GM19023 (cell line): ENCODE results near the gene LRRTM4.
"Not testable (repeated sequence)": the region's sequence is repeated elsewhere in the genome, so short reads cannot be mapped to it uniquely, and the experiment has no call there.

Experiments used
- ATAC-seq: cut with Tn5 transposase; IDR thresholded peaks from one replicate; pipeline ENCODE4 v1.9.1; 2021; ENCODE audit warnings: mild to moderate bottlenecking, moderate library complexity; ENCODE audit not compliant: unreplicated experiment

The LRRTM4 gene

DNA sequence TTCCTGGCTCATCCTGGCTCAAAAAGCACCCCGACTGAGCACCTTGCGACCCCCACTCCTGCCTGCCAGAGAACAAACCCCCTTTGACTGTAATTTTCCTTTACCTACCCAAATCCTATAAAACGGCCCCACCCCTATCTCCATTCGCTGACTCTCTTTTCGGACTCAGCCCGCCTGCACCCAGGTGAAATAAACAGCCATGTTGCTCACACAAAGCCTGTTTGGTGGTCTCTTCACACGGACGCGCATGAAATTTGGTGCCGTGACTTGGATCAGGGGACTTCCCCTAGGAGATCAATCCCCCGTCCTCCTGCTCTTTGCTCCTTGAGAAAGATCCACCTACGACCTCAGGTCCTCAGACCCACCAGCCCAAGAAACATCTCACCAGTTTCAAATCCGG is 433.8 kb downstream of the LRRTM4 start:
- not testable (repeated sequence) for ATAC-seq

DNA sequence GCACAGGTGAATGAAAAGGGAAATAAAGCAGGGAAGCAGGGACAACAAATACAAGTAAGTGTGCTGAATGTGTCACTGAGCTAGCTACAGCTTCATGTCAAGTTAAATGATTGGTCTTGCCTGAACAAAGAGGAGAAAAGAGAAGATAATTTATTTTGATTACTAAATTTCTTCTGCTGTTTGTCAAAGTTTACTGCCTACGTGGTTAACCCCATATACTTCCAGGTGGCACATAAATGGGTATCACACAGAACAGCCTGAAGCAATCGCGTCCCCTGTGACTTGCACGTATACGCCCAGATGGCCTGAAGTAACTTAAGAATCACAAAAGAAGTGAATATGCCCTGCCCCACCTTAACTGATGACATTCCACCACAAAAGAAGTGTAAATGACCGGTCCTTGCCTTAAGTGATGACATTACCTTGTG is 434.2 kb downstream of the LRRTM4 start:
- ATAC-seq, result no peak

DNA sequence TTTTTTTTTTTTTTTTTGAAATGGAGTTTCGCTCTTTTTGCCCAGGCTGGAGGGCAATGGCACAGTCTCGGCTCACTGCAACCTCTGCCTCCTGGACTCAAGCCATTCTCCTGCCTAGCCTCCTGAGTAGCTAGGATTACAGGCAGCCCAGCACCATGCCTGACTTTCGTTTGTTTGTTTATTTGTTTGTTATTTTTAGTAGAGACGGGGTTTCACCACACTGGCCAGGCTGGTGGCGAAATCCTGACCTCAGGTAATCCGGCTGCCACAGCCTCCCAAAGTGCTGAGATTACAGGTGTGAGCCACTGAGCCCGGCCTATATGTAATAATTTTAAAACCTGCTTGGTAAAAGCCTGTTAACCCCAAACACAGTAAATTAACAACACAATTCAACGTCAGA is 435.7 kb downstream of the LRRTM4 start:
- ATAC-seq, result no peak

DNA sequence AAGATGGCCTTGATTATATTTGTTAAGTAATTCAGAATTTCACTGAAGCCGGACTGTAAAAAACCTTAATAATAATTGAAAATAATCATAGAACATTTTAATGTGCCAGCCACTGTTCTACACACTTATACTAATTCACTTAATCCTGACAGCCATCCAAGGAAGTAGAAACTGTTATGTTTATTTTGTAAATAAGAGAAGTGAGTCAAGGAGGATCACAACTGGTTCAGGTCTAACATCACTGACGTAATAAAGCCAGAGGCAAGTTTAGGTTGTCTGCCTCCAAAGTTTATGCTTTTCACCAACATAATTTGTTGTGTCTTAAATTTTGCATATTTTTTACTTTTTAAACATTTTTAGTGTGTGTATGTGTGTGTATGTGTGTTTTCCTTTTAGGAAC is 436.1 kb downstream of the LRRTM4 start:
- ATAC-seq, result no peak

DNA sequence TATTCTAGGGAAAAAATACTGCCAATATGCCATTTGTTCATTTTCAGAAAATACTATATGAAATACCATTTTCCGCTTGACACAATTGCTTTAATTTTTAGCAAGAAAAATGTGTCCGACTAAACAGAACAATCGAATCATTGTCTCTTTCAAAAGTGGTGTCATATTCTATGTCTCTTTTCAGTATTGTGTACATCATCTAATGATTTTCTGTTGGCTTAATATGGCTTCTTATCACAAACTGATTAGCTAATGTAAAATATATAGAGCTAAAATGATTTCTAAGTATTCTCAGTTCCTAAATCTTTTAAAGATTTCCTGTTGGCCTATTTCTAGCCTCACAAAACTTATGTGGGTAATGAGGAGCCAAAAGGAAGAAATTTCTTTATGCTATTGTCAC is 436.6 kb downstream of the LRRTM4 start:
- ATAC-seq, result no peak

DNA sequence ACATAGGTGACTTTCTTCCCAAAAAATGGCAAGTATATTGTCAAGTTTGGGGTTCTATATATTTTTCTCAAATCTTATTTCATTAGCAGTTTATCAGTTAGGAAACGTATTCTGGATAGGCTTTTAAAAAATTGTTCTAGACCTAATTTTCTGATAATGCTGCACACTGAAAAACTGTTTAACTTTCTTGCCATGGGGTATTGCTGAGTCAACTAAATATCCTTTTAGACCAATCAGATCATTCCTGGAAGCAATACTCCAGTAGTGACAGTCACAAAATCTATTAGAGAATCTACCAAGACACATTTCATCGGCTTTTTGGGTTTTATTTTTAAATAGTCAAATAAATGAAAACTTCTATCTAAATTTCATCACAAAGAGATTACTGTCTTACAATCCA is 440.6 kb downstream of the LRRTM4 start:
- ATAC-seq, result no peak

DNA sequence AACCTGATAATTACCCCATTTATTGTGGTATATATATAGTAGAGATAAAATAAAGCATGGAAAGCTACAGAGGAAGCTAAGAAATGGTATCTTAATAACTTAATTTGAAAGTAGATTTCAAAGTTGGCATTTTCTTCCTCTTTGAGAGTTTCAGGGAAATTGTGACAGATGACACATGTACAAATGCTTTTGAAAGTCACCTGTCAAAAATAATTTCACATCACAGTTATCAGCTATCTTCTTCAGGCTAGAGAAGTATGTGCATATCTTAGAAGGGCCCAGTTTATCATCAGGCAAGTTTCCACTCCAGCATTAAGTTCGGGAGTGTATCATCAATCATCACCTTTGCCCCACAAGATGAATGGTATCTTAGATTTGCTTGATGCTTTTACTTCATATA is 457.9 kb downstream of the LRRTM4 start:
- no peak for ATAC-seq

DNA sequence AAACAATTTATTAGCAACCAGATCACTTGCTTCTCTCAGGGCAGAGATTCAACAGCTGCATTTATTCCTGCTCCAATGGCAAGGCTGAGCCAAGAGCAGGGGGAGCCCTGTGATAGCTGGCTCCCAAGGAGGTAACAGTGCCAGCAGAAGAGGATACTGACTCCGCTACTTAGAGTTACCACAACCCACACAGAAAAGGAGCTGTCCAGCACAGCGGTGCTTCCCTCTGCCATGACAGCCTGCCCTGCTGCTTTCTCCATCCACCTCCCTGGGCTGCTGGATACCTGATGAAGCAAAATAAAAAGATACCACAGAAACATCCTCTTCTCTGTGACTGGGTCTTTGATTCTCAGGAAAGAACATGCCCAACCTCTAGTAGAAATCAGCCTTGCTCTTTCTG is 467.2 kb downstream of the LRRTM4 start:
- ATAC-seq, result no peak

DNA sequence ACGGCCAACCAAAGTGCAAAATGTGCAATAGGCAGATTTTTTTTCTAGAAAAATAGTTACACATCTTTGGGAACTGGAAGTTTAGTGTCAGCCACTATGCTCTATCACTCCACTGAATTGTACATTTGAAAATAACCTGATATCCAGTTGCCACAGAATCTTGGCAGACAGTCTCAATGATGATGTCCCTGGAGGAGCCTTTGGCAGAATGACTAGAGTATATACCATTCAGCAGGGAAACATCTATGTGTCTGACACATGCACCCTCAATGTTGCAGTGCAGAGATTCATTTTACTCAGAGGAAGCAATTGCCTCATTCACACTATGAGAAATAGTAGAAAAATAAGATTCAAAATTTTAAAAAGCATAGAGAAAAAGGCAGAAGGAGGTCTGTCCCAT is 475.8 kb downstream of the LRRTM4 start:
- ATAC-seq, result no peak

DNA sequence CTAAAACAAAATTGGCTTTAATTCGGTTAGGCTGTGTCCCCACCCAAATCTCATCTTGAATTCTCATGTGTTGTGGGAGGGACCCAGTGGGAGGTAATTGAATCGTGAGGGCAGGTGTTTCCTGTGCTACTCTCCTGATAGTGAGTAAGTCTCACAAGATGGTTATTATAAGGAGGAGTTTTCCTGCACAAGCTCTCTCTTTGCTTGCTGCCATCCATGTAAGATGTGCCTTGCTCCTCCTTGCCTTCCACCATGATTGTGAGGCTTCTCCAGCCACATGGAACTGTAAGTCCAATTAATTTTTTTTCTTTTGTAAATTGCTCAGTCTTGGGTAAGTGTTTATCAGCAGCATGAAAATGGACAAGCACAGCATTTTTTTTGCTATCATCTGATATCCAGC is 476.7 kb downstream of the LRRTM4 start:
- ATAC-seq, result not testable (repeated sequence)

DNA sequence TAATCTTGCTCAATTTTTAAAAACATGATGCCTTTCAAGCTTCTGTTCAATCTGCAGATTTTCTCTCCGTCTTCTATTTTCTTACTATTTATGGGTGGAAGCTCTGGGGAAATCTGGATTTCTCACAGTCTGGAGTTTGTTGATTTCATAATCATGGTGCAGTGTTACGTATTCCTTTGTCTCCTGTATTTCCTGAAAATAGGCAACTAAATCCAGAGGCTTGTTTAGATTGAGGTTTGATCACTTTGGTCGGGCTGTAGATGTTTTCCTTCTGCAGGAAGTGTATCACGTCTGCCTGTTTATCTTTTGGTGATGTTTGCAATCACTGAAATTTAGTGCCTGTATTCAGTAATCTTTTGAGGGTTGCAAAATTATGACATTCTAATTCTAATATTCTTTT is 487.7 kb downstream of the LRRTM4 start:
- no peak for ATAC-seq

DNA sequence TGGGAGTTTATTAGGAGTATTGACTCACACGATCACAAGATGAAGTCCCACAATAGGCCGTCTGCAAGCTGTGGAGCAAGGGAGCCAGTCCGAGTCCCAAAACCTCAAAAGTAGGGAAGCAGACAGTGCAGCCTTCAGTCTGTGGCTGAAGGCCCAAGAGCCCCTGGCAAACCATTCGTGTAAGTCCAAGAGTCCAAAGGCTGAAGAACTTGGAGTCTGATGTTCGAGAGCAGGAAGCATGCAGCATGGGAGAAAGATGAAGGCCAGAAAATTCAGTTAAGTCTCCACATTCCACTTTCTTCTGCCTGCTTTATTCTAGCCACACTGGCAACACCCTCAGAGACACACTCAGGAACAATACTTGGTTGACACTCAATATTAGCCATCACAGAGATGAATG is 492.9 kb downstream of the LRRTM4 start:
- ATAC-seq, result not testable (repeated sequence)

DNA sequence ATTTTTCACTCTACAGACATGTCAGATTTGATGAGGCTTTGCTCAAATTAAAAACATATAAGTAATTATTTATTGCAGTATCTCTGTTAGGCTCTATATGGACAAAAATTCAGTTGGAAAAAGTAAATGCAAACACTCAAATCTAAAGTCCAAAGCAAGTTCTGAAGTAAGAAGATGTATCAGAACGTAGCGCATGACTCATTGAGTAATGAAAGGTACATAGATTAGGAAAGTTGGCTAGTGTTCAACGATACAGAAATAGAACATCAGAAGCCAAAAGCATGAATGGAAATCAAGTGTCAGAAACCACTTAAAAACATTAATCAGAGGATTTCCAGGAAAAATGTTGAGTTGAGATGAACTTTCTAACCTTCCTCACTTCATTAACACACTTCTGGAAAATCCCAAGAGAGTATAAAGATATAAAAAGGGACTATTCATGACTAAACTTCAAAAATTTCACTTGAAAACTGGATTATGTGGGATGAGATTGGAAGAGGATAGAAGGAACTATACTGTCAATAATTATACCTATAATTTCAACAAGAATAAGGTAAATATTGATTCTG is 494.1 kb downstream of the LRRTM4 start:
- ATAC-seq, result no peak

DNA sequence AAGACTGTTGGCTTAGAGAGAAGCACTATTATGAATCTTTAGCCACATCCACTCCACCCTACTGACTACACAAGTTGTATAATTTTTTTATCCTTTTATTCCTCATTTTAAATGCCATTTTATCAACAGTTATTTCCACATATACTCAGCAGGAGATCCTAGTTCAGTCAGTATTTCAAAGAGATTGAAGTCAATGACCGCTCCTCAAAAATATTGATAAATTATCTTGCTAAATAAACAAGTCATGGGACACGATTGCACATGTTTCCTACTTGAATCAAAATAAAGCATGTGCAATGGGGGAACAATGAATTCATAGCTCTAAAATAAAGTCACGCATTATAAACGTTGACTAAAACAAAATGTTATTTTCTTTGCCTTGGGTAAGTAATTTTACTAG is 496.5 kb downstream of the LRRTM4 start:
- ATAC-seq, result no peak

DNA sequence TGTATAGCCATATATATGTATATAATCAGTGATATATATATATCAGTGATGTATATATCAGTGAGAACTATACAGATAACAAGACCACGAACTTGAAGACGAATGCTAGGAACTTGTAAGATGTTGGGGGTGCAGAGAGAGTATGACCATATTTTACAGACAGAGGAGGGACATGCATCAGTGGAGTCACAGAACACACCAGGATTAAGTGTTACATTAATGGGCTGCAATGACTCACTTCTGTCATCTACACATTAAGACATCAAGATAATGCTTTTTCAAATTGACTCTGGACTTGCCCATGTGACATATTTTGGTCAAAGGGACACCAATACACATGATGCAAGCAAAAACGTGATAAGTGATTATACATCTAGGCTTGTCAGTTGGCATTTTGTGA is 501.0 kb downstream of the LRRTM4 start:
- no peak for ATAC-seq

DNA sequence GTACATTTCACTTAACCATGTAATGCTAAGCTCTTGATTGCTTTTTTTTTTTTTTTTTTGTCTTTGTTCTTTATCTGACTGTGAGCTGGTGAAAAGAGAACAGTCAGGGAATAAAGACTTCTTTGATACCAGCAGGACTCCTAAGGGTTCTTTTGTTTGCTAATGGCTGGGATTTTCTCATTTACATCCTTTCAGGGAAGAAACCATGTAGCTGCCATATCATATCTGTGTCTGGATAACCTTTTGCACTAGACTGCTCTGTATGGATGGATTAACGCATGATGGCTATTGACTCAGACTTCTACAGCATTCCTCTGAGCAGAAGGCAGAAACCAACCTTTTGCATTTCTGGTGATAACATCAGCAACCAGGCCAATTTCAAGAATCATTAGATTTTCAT is 504.0 kb downstream of the LRRTM4 start:
- no peak for ATAC-seq

DNA sequence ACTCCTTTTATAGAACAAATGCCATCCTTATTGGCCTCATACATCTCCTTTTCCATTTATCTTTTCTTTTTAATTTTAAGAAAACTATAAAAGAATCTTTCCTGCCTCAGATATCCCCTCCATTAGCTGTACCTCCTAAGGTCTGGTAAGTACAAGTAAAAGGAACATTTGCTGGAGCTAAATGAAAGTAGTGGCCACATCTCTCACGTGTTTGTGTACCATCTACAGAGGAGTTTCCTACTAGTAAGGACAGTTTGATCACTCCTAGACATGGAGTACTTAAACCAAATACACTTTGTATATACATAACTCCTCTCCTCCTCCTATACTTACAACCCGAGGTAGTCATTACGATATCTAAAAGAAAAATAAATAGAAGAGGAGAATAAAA is 504.8 kb downstream of the LRRTM4 start:
- ATAC-seq, result no peak

DNA sequence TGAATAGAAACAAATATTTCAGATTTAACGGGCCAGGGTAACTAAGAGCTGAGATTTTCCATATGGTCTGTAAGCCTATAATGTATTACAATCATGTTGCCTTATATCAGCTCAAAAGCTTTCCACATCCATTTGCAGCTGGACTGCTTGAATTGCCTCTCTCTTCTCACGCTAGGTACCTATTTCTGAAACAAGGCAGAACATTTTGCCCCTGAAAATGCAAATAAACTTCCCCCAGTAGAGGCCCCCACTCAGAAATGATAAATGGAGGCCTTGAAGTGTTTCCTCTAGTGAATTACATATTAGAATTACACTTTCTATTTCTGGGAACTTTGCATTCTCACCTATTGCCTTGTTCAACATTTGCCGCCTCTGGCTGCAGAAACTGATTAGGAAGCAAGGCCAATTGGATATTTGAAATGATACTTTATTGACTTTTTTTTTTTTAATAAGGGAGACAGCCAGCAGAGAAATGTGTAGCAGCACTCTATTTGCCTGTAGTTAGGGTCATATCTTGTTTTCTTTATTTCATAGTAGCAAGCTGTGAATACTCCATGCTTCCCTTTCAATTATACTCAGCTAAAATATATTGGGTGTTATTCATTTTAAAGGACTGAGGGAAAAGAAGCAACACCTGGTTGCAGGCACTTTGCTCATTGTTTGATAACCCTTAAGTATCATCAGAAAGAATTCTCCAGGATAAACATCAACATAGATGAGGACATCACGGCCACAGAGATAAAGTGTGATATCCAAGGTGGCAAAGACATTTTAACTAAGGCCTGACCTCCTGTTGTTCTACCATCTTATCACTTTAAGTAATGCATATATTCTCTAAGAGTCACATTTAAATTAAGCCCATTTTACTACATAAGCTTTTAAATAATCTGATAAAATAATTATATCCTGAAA is 505.5 kb downstream of the LRRTM4 start:
- no peak for ATAC-seq

DNA sequence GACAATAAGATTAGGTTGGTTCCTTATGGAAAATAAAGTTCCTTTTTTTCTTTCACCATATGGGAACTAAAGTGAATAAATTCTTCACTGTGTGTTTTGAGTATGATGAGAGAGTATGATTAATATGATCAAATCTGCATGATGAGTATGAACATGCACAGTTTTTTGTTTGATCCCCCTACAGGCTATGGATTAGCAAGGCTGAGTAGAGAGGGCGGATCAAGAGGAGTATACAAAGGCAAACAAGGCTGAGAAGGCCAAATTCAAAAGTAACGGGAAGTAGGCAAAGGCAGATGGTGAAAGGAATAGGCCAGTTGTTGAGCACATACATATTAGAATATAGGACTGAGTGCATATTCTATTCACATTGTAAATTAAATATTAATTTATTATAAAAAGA is 508.2 kb downstream of the LRRTM4 start:
- ATAC-seq, result no peak

DNA sequence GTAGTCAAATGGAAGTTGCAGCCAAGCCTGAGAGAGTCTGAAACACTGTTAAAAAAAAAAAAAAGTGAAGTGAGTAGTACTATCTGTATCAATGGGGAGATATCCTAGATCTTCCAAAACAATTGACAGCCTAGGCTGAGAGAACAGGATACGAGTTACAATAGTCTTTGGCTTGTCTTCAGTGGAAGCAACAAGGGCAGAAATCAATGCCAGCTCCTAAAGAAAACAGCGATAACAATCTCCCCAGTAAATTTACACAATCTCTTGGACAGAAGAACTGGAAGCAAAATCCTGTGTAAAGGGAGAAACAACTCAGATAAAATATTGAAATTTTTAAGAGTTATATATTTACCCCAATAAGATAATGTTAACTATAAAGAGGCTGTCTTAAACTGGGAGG is 508.7 kb downstream of the LRRTM4 start:
- no peak for ATAC-seq

DNA sequence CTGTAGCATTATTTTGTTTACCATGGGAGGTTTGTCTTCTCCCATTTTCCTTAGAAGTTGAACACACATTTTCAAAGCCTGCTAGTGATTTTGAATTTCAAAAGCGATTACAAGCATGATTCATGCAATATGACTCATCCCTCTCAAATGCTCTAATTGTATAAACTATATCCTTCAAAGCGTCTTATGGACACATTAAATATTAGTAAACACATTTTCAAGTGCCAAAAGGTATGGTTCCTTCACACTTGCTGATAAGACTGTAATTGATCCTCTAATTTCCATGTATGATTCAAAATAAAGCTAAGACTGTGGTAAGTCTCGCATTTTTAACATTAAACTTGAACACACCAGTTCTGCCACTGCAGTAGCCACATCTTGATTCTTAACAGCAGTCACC is 512.9 kb downstream of the LRRTM4 start:
- ATAC-seq, result no peak

DNA sequence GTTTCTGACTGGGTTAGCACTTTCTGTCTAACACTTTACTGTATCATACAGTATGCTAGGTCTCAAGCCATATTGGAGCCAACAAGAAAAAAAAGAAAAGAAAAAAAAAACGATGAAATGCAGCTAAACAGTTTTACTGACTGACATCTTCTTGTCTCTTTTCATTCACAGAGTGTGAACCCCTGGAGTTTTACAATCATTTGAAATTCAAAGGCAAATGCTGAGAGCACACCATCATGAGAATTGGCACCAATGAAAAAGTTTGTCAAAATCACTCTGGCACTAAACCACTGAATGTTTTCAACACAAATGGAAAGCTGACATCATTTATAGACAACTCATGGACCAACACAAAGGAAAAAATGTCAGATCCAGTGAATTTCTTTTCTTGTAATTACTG is 513.3 kb downstream of the LRRTM4 start:
- ATAC-seq, result no peak

DNA sequence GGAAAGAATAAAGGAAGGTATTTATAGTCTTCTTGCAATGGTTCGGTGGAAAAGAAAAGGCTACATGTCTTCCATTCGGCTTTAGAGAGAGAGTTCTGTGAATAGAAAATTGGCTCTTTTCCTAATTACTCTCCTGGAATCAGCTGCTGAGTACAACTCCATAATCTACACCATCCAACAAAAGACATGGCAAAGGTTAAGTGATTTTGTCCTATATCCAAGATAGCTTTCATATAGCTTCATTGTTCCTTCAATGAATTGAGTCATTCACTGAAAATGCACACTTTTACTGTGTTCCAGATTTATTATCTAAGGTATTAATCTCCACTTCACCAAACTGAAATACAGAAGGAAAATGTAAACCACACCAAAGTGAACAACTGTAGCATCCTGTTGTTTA is 514.5 kb downstream of the LRRTM4 start:
- no peak for ATAC-seq
